Muscle layer of colon (tissue), 2 donors: ENCODE data around the gene TSKU.
"Not testable (repeated sequence)": the region's sequence is repeated elsewhere in the genome, so short reads cannot be mapped to it uniquely, and the experiment has no call there.

ENCODE experiments used
- H3K27ac ChIP-seq: one replicate; pipeline ENCODE4 v1.7.0; 2013; ENCODE audit warnings: low read depth, mild to moderate bottlenecking, low read length, moderate library complexity
- H3K27me3 ChIP-seq, 2 donors: one replicate each; pipeline ENCODE4 v1.7.0; 2013; ENCODE audit warnings: low read length in 2 of 2, mild to moderate bottlenecking in 2 of 2; ENCODE audit not compliant: insufficient read depth in 2 of 2, control insufficient read depth in 1 of 2
- H3K36me3 ChIP-seq: one replicate; pipeline ENCODE4 v1.7.0; 2013; ENCODE audit warnings: mild to moderate bottlenecking, low read length; ENCODE audit not compliant: insufficient read depth
- H3K4me1 ChIP-seq: one replicate; pipeline ENCODE4 v1.7.0; 2013; ENCODE audit warnings: mild to moderate bottlenecking, low read length; ENCODE audit not compliant: insufficient read depth
- H3K4me3 ChIP-seq, 2 donors: one replicate each; pipeline ENCODE4 v1.7.0; 2013; ENCODE audit warnings: low read length in 2 of 2, low read depth in 1 of 2, mild to moderate bottlenecking in 1 of 2, moderate library complexity in 1 of 2
- H3K9ac ChIP-seq: one replicate; pipeline ENCODE4 v1.7.0; 2013; ENCODE audit warnings: low read length
- H3K9me3 ChIP-seq: one replicate; pipeline ENCODE4 v1.7.0; 2013; ENCODE audit warnings: mild to moderate bottlenecking, low read length
- donor health status: abdominal sarcoma.
- donor health status: Adenocarcinoma of cecum.

Gene TSKU

GRCh38 chr11:76808171-76808570, 25.0 kb downstream of the TSKU start:
- Histone ChIP-seq H3K27me3 (no peaks in the 10 kb centered on the region), H3K36me3 (no peaks in the 10 kb centered on the region), H3K4me3 (no peak overlapping the region), H3K9me3 (no peaks in the 10 kb centered on the region), H3K27ac (no peak overlapping the region), H3K9ac (no peak overlapping the region), H3K4me1 (peaks cover 4% of the 10 kb centered on the region)

- H3K4me1 ChIP-seq: peaks cover 4% of the 10 kb centered on the region
- no peak overlapping the region for H3K4me3 ChIP-seq
- H3K27me3 ChIP-seq: no peaks in the 10 kb centered on the region
- no peaks in the 10 kb centered on the region for H3K9me3 ChIP-seq
- no peak overlapping the region for H3K9ac ChIP-seq
- H3K36me3 ChIP-seq: no peaks in the 10 kb centered on the region
- H3K27ac ChIP-seq: no peak overlapping the region
Observed at GRCh38 chr11:76808996-76809395, 25.8 kb downstream of the TSKU start.

- Histone ChIP-seq H3K27ac (no peak overlapping the region), H3K4me1 (peaks cover 4% of the 10 kb centered on the region), H3K9ac (no peak overlapping the region), H3K4me3 (no peak overlapping the region), H3K27me3 (no peaks in the 10 kb centered on the region), H3K9me3 (no peaks in the 10 kb centered on the region), H3K36me3 (no peaks in the 10 kb centered on the region)
Observed at GRCh38 chr11:76810151-76810853, 27.1 kb downstream of the TSKU start.

- Histone ChIP-seq H3K4me1 (peaks cover 4% of the 10 kb centered on the region), H3K9ac (no peak overlapping the region), H3K27ac (no peak overlapping the region), H3K27me3 (no peaks in the 10 kb centered on the region), H3K36me3 (no peaks in the 10 kb centered on the region), H3K4me3 (no peak overlapping the region), H3K9me3 (no peaks in the 10 kb centered on the region)
Observed at GRCh38 chr11:76811259-76811658, 28.1 kb downstream of the TSKU start.

GRCh38 chr11:76814414-76814813, 31.3 kb downstream of the TSKU start:
- H3K36me3 ChIP-seq: no peaks in the 10 kb centered on the region
- no peak overlapping the region for H3K4me3 ChIP-seq
- no peaks in the 10 kb centered on the region for H3K27me3 ChIP-seq
- H3K27ac ChIP-seq: no peak overlapping the region
- H3K4me1 ChIP-seq: no peaks in the 10 kb centered on the region
- H3K9ac ChIP-seq: no peak overlapping the region
- H3K9me3 ChIP-seq: no peaks in the 10 kb centered on the region

- not testable (repeated sequence) for H3K9ac ChIP-seq, H3K27ac ChIP-seq, H3K4me1 ChIP-seq, H3K36me3 ChIP-seq, H3K27me3 ChIP-seq, H3K4me3 ChIP-seq, H3K9me3 ChIP-seq
Observed at GRCh38 chr11:76815678-76816077, 32.5 kb downstream of the TSKU start.

GRCh38 chr11:76820184-76820566, 37.0 kb downstream of the TSKU start:
- no peak overlapping the region for H3K4me3 ChIP-seq
- H3K4me1 ChIP-seq: no peaks in the 10 kb centered on the region
- H3K9ac ChIP-seq: no peak overlapping the region
- no peak overlapping the region for H3K27ac ChIP-seq
- no peaks in the 10 kb centered on the region for H3K36me3 ChIP-seq
- H3K9me3 ChIP-seq: no peaks in the 10 kb centered on the region
- no peaks in the 10 kb centered on the region for H3K27me3 ChIP-seq

GRCh38 chr11:76821396-76821795, 38.2 kb downstream of the TSKU start:
- H3K4me3 ChIP-seq, H3K27me3 ChIP-seq, H3K27ac ChIP-seq, H3K9me3 ChIP-seq, H3K36me3 ChIP-seq, H3K9ac ChIP-seq, H3K4me1 ChIP-seq: not testable (repeated sequence)

- H3K9me3 ChIP-seq: no peaks in the 10 kb centered on the region
- H3K27ac ChIP-seq: no peak overlapping the region
- H3K36me3 ChIP-seq: no peaks in the 10 kb centered on the region
- H3K4me1 ChIP-seq: no peaks in the 10 kb centered on the region
- no peaks in the 10 kb centered on the region for H3K27me3 ChIP-seq
- no peak overlapping the region for H3K9ac ChIP-seq
- H3K4me3 ChIP-seq: no peak overlapping the region
Observed at GRCh38 chr11:76822406-76822805, 39.2 kb downstream of the TSKU start.

- Histone ChIP-seq H3K36me3 (no peaks in the 10 kb centered on the region), H3K9ac (no peak overlapping the region), H3K4me3 (no peak overlapping the region), H3K27me3 (no peaks in the 10 kb centered on the region), H3K27ac (no peak overlapping the region), H3K4me1 (no peaks in the 10 kb centered on the region), H3K9me3 (no peaks in the 10 kb centered on the region)
Observed at GRCh38 chr11:76823481-76824028, 40.4 kb downstream of the TSKU start.

- Histone ChIP-seq H3K27me3 (no peaks in the 10 kb centered on the region), H3K9ac (no peak overlapping the region), H3K36me3 (no peaks in the 10 kb centered on the region), H3K4me1 (no peaks in the 10 kb centered on the region), H3K9me3 (no peaks in the 10 kb centered on the region), H3K27ac (no peak overlapping the region), H3K4me3 (no peak overlapping the region)
Observed at GRCh38 chr11:76824083-76824939, 41.2 kb downstream of the TSKU start.
